ENCODE data around the gene TMEM183A. TPM values are rescaled to one million over a fixed set of nuclear protein-coding genes. Genes with fewer than 3 reads are reported as not detected.

The TMEM183A gene
- total RNA-seq, 1 experiment from 2014 or later, result 104 TPM

DNA sequence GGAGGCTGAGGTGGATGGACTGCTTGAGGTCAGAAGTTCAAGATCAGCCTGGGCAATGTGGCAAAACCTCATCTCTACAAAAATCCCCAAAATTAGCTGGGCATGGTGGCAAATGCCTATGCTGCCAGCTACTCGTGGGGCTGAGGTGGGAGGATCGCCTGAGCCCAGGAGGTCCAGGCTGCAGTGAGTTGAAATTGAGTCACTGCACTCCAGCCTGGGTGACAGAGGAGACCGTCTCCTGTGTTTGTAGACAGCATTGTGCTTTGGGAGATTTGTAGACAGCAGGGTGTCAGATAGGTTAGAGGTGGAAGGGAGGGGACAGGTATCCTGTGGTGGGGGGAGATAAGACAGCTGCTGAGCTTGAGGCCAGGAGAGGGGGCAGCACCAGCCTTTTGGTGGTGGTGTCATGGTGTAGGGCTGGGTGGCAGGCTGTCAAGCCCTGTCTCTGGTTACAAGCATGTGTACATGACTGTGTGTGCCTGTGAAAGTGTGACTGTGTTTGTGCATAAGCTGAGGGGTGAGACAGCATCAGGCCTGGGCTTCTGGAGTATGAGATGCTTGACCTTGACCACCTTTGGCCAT, 34.3 kb downstream of the TMEM183A start:
- no TSS peak for BruUV-seq (replicated peaks)
- intact Hi-C loops (cut with micrococcal nuclease), result no loop called here

GRCh38 chr1:203043830-203044545, 36.8 kb downstream of the TMEM183A start:
- H3K36me3 Mint-ChIP-seq (ENCODE audit: insufficient read depth, unreplicated experiment), result no peaks in the 10 kb centered on the region
- no peak for DNase-seq (ENCODE audit: unreplicated experiment)
- no TSS peak for BruUV-seq (replicated peaks)
- no peaks in the 10 kb centered on the region for H3K9me3 Mint-ChIP-seq (ENCODE audit: unreplicated experiment)
- CTCF ChIA-PET, result interaction anchor here (0.6 to 22.1 kb wide), 8 partner anchors 17 to 324 kb away, joined by 3 to 702 read pairs (median 165); partner anchors contain the start of gene MYBPH
- POLR2A ChIA-PET, result interaction anchor here (0.7 to 0.8 kb wide), 2 partner anchors 9 to 56 kb away, joined by 3 read pairs; no protein-coding TSS in a partner anchor
- intact Hi-C loops (cut with micrococcal nuclease), result no loop called here
- TF ChIP-seq CTCF (IDR thresholded peaks at IDR 0.05; ENCODE audit: unreplicated experiment), result no peak
- H3K4me3 Mint-ChIP-seq (ENCODE audit: unreplicated experiment), result no peak overlapping the region
- H3K27me3 Mint-ChIP-seq (ENCODE audit: insufficient read depth, unreplicated experiment), result no peaks in the 10 kb centered on the region
- H3K4me1 Mint-ChIP-seq (ENCODE audit: insufficient read depth, unreplicated experiment), result peaks cover 20% of the 10 kb centered on the region
- H3K27ac Mint-ChIP-seq (ENCODE audit: low read depth, unreplicated experiment), result no peak overlapping the region

More for the DNA sequence above, 34.3 kb downstream of the TMEM183A start:
- Mint-ChIP-seq H3K27ac (ENCODE audit: low read depth, unreplicated experiment) (no peak overlapping the region), H3K27me3 (ENCODE audit: insufficient read depth, unreplicated experiment) (no peaks in the 10 kb centered on the region), H3K4me3 (ENCODE audit: unreplicated experiment) (no peak overlapping the region), H3K9me3 (ENCODE audit: unreplicated experiment) (no peaks in the 10 kb centered on the region), H3K4me1 (ENCODE audit: insufficient read depth, unreplicated experiment) (peaks cover 18% of the 10 kb centered on the region), H3K36me3 (ENCODE audit: insufficient read depth, unreplicated experiment) (no peaks in the 10 kb centered on the region)
- DNase-seq (ENCODE audit: unreplicated experiment), result no peak
- POLR2A ChIA-PET, result interaction anchor here (0.9 to 2.1 kb wide), 4 partner anchors 17 to 226 kb away, joined by 3 to 6 read pairs (median 4); no protein-coding TSS in a partner anchor
- TF ChIP-seq CTCF (IDR thresholded peaks at IDR 0.05; ENCODE audit: unreplicated experiment), result no peak
- CTCF ChIA-PET, result interaction anchor here (0.6 to 22.1 kb wide), 18 partner anchors 19 to 740 kb away, joined by 3 to 702 read pairs (median 16); partner anchors contain the start of genes ADORA1, CHI3L1 and MYBPH

DNA sequence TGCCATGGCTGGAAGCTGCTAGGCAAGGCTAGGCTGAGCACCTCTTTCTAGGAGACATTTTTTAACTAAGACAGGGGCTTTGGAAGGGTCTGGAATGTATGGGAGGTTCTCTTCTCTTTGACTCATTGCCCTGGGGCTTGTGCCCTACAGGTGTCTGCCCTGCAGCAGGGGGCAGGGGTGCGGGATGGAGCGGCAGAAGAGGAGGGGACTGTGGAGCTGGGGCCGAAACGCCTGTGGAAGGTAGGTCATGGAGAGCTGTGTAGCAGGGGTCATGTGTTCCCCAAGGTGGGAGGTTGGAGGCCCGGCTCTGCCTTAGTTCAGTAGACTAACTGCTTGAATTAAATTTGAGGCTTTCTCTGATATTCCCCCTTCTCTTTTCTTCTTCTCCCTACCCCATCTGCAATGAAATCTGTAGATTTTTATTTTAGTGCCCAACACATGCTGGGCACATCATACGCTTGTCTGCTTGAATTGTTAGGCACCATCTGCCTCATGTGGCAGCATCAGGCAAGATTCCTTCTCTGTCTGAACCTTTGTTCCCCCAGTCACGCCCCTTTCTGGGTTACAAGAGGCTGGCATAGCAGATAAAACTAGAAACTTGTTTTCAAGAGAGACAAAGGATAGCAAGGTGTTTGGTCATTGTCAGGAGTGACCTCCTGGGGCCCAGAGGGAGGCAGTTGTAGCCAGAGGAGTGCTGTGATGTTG, 37.5 kb downstream of the TMEM183A start:
- intact Hi-C loops (cut with micrococcal nuclease), result no loop called here
- H3K4me1 Mint-ChIP-seq (ENCODE audit: insufficient read depth, unreplicated experiment), result peaks cover 13% of the 10 kb centered on the region
- H3K27me3 Mint-ChIP-seq (ENCODE audit: insufficient read depth, unreplicated experiment), result no peaks in the 10 kb centered on the region
- no peak for TF ChIP-seq CTCF (IDR thresholded peaks at IDR 0.05; ENCODE audit: unreplicated experiment)
- ChIA-PET CTCF (interaction anchor here (0.7 to 22.1 kb wide), 7 partner anchors 12 to 293 kb away, joined by 3 to 702 read pairs (median 250); partner anchors contain the start of gene MYBPH), POLR2A (interaction anchor here (0.7 kb wide), 1 partner anchor 10 kb away, joined by 3 read pairs; no protein-coding TSS in a partner anchor)
- DNase-seq (ENCODE audit: unreplicated experiment), result no peak
- no TSS peak for BruUV-seq (replicated peaks)
- no peaks in the 10 kb centered on the region for H3K36me3 Mint-ChIP-seq (ENCODE audit: insufficient read depth, unreplicated experiment)
- H3K9me3 Mint-ChIP-seq (ENCODE audit: unreplicated experiment), result no peaks in the 10 kb centered on the region
- no peak overlapping the region for H3K4me3 Mint-ChIP-seq (ENCODE audit: unreplicated experiment)
- no peak overlapping the region for H3K27ac Mint-ChIP-seq (ENCODE audit: low read depth, unreplicated experiment)

GRCh38 chr1:203045336-203045735, 38.2 kb downstream of the TMEM183A start:
- TF ChIP-seq CTCF (IDR thresholded peaks at IDR 0.05; ENCODE audit: unreplicated experiment), result no peak
- ChIA-PET CTCF (interaction anchor here (0.7 to 22.1 kb wide), 7 partner anchors 13 to 293 kb away, joined by 3 to 702 read pairs (median 250); partner anchors contain the start of gene MYBPH), POLR2A (interaction anchor here (1.8 kb wide), 1 partner anchor 9 kb away, joined by 6 read pairs; no protein-coding TSS in a partner anchor)
- Mint-ChIP-seq H3K9me3 (ENCODE audit: unreplicated experiment) (no peaks in the 10 kb centered on the region), H3K27ac (ENCODE audit: low read depth, unreplicated experiment) (no peak overlapping the region), H3K4me3 (ENCODE audit: unreplicated experiment) (no peak overlapping the region), H3K36me3 (ENCODE audit: insufficient read depth, unreplicated experiment) (no peaks in the 10 kb centered on the region), H3K4me1 (ENCODE audit: insufficient read depth, unreplicated experiment) (peaks cover 13% of the 10 kb centered on the region), H3K27me3 (ENCODE audit: insufficient read depth, unreplicated experiment) (no peaks in the 10 kb centered on the region)
- no TSS peak for BruUV-seq (replicated peaks)
- intact Hi-C loops (cut with micrococcal nuclease), result no loop called here
- DNase-seq (ENCODE audit: unreplicated experiment), result no peak

Data from MCF 10A (cell line).